Prostate gland (tissue), 2 donors: ENCODE data around the gene RAD51B.

Source experiments
- POLR2A ChIP-seq: fragments of 450-650 bp; IDR thresholded peaks from one replicate; pipeline ENCODE4 v1.6.1; 2016; ENCODE audit warnings: antibody characterized with exemption, mild to moderate bottlenecking
- TF ChIP-seq, protein P1 (sequence below), 4 experiments: fragments of 200-600 bp in 2 of 4; fragments of 450-650 bp in 2 of 4; sonication (generic) in 2 of 4; IDR thresholded peaks; 1 replicate in 3 of 4; 2 replicates in 1 of 4; pipeline ENCODE4 v1.5.1; 2016 to 2019; ENCODE audit warnings: antibody characterized with exemption in 4 of 4, mild to moderate bottlenecking in 2 of 4, moderate library complexity in 2 of 4

DNA sequence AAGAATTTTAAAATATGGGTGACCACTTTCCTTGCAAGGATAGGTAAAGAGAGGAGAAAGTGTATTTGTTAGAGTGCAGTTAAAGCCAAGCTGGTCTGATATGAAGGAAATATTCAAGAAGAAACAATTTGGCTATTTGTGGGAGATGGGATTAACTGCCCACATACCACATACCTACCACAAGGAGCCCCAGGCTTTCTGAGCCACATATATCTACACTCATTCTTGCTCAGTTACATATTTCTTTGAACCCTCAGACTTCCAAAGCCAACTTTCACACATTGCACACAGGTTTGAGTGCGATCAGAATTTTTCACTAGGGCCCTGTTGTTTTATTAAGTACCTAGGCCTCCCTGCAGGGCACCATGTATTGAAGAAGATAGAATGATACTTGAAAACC, 643.1 kb downstream of the RAD51B start:
- no peak for TF ChIP-seq POLR2A
- TF ChIP-seq, protein P1, sequence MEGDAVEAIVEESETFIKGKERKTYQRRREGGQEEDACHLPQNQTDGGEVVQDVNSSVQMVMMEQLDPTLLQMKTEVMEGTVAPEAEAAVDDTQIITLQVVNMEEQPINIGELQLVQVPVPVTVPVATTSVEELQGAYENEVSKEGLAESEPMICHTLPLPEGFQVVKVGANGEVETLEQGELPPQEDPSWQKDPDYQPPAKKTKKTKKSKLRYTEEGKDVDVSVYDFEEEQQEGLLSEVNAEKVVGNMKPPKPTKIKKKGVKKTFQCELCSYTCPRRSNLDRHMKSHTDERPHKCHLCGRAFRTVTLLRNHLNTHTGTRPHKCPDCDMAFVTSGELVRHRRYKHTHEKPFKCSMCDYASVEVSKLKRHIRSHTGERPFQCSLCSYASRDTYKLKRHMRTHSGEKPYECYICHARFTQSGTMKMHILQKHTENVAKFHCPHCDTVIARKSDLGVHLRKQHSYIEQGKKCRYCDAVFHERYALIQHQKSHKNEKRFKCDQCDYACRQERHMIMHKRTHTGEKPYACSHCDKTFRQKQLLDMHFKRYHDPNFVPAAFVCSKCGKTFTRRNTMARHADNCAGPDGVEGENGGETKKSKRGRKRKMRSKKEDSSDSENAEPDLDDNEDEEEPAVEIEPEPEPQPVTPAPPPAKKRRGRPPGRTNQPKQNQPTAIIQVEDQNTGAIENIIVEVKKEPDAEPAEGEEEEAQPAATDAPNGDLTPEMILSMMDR (IDR thresholded peaks at IDR 0.05): no peak
